Hepatocyte (in vitro differentiated cells): ENCODE data around the gene CFAP73. TPM values are rescaled to one million over a fixed set of nuclear protein-coding genes. Genes with fewer than 3 reads are reported as not detected.

Experiments used
- DNase-seq: peaks from one replicate; pipeline ENCODE4 v3.0.0-alpha.2; 2016; ENCODE audit warnings: low spot score
- H2AFZ ChIP-seq: fragments of 200-600 bp; sonication (generic); 2 replicates; pipeline ENCODE4 v1.6.0; 2016; ENCODE audit warnings: antibody characterized with exemption, mild to moderate bottlenecking
- H3K27ac ChIP-seq: fragments of 200-600 bp; sonication (generic); 2 replicates; pipeline ENCODE4 v1.5.1; 2016; ENCODE audit warnings: mild to moderate bottlenecking
- H3K27me3 ChIP-seq: fragments of 200-600 bp; sonication (generic); 2 replicates; pipeline ENCODE4 v1.6.1; 2016
- H3K36me3 ChIP-seq: fragments of 200-600 bp; sonication (generic); replicated peaks from 2 replicates; pipeline ENCODE4 v1.5.1; 2016; ENCODE audit warnings: low read depth; ENCODE audit not compliant: insufficient read depth
- H3K4me1 ChIP-seq: fragments of 200-600 bp; sonication (generic); 2 replicates; pipeline ENCODE4 v1.5.1; 2016; ENCODE audit warnings: mild to moderate bottlenecking, moderate library complexity; ENCODE audit not compliant: insufficient read depth
- H3K4me2 ChIP-seq: fragments of 200-600 bp; sonication (generic); 2 replicates; pipeline ENCODE4 v1.6.0; 2016
- H3K4me3 ChIP-seq: fragments of 200-600 bp; sonication (generic); 2 replicates; pipeline ENCODE4 v1.5.1; 2016; ENCODE audit warnings: mild to moderate bottlenecking
- H3K79me2 ChIP-seq: fragments of 200-600 bp; sonication (generic); 2 replicates; pipeline ENCODE4 v1.6.0; 2017; ENCODE audit warnings: mild to moderate bottlenecking
- H3K9me2 ChIP-seq: fragments of 200-600 bp; sonication (generic); replicated peaks from 2 replicates; pipeline ENCODE4 v1.6.0; 2017; ENCODE audit warnings: mild to moderate bottlenecking; ENCODE audit not compliant: insufficient read depth
- H3K9me3 ChIP-seq: fragments of 200-600 bp; sonication (generic); 2 replicates; pipeline ENCODE4 v1.5.1; 2016; ENCODE audit warnings: low read depth, mild to moderate bottlenecking
- H4K20me1 ChIP-seq: fragments of 200-600 bp; sonication (generic); 2 replicates; pipeline ENCODE4 v1.6.0; 2016; ENCODE audit warnings: mild to moderate bottlenecking; ENCODE audit not compliant: insufficient read depth, poor library complexity, severe bottlenecking
- EZH2 ChIP-seq: fragments of 200-600 bp; sonication (generic); IDR thresholded peaks from 2 replicates; pipeline ENCODE4 v1.6.1; 2016; ENCODE audit warnings: antibody characterized with exemption, mild to moderate bottlenecking, borderline replicate concordance
- EZH2phosphoT487 ChIP-seq: fragments of 200-600 bp; sonication (generic); IDR thresholded peaks from one replicate; pipeline ENCODE4 v1.6.1; 2018; ENCODE audit warnings: antibody characterized with exemption, mild to moderate bottlenecking, low read depth, moderate library complexity; ENCODE audit not compliant: unreplicated experiment, severe bottlenecking
- WGBS: methylation state at CpG from one replicate; pipeline ENCODE4 v1.1.6; 2016; ENCODE audit warnings: low lambda C conversion rate; ENCODE audit errors: missing lambda C conversion rate; 5-methylcytosine and 5-hydroxymethylcytosine counted together
- polyA plus RNA-seq: library from polyadenylated mRNA; unstranded; fragments of >200 nt; fragmentation: Nextera tagmentation; extraction: Ambion mirVana; gene quantifications from 2 replicates; pipeline ENCODE4 v1.2.1, GENCODE V29; 2016
- total RNA-seq: library from RNA; depleted of rRNA; stranded (reverse); fragments of >200 nt; gene quantifications from 2 replicates; pipeline ENCODE4 v1.2.3, GENCODE V29; 2014
- TF ChIP-seq, protein P1 (sequence below): fragments of 200-600 bp; sonication (generic); IDR thresholded peaks from 2 replicates; pipeline ENCODE4 v1.5.1; 2016; ENCODE audit warnings: antibody characterized with exemption, mild to moderate bottlenecking; ENCODE audit not compliant: poor library complexity

Gene CFAP73
- total and polyA plus RNA-seq, 2 experiments from 2014 or later: not detected

DNA sequence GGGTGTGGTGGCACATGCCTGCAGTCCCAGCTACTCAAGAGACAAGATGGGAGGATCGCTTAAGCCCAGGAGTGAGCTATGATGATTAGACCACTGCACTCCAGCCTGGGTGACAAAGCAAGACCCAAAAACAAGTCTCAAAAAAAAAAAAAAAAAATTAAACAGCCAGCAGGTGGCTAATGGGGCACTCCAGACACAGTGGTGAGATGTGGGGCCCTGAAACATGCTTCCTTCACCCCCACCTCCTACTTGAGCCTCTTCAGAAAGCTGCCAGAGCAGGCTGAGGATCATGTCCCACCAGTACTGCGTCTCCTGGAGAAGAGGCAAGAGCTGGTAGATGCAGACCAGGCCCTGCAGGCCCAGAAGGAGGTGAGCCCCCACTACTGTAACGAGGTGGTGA is 2.1 kb downstream of the CFAP73 start:
- WGBS: 85% methylated on average over 3 of the region's 3 CpGs
- Histone ChIP-seq H3K4me1 (peaks cover 15% of the 10 kb centered on the region), H3K9me2 (no peaks in the 10 kb centered on the region), H3K27ac (no peak overlapping the region), H3K4me2 (no peak overlapping the region), H3K36me3 (no peaks in the 10 kb centered on the region), H3K4me3 (no peak overlapping the region), H3K9me3 (no peaks in the 10 kb centered on the region), H3K79me2 (no peaks in the 10 kb centered on the region), H4K20me1 (no peaks in the 10 kb centered on the region), H2AFZ (no peak overlapping the region), H3K27me3 (peaks cover 49% of the 10 kb centered on the region)
- TF ChIP-seq EZH2phosphoT487 (no peak), EZH2 (no peak)
- TF ChIP-seq, protein P1, sequence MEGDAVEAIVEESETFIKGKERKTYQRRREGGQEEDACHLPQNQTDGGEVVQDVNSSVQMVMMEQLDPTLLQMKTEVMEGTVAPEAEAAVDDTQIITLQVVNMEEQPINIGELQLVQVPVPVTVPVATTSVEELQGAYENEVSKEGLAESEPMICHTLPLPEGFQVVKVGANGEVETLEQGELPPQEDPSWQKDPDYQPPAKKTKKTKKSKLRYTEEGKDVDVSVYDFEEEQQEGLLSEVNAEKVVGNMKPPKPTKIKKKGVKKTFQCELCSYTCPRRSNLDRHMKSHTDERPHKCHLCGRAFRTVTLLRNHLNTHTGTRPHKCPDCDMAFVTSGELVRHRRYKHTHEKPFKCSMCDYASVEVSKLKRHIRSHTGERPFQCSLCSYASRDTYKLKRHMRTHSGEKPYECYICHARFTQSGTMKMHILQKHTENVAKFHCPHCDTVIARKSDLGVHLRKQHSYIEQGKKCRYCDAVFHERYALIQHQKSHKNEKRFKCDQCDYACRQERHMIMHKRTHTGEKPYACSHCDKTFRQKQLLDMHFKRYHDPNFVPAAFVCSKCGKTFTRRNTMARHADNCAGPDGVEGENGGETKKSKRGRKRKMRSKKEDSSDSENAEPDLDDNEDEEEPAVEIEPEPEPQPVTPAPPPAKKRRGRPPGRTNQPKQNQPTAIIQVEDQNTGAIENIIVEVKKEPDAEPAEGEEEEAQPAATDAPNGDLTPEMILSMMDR: no peak
- no peak for DNase-seq

DNA sequence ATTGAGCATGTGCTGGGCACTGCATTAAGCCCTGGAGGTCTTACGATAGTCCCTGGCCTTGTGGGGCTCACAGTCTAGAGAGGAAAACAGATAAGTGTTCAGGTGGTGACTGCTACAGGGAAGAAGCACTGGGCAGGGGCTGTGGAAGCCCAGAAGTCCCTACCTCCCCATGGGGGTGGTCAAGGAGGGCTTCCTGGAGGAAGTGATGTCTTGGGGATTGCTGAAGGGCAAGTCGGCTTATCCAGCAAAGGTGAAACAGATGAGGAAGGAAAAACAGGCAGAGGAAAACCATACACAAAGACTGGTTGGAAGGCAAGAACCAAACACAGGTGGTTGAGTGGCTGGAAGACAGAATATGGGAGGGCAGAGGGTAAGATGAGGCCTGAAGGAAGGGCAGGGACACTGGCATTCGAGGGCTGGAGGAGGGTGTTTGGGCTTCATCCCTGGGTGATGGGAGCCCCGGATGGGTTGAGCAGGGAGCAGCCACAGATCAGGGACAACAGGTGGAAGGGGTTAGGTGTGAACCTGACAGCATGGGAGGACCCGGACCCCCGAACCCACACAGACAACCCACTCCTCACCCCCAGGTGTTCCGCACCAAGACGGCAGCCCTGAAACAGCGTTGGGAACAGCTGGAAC is 2.8 kb downstream of the CFAP73 start:
- H3K4me2 ChIP-seq: peak overlapping the region; percentile 99
- no peak overlapping the region for H2AFZ ChIP-seq
- no peak for TF ChIP-seq EZH2phosphoT487
- TF ChIP-seq EZH2: no peak
- TF ChIP-seq, protein P1: no peak
- H3K9me3 ChIP-seq: no peaks in the 10 kb centered on the region
- 36% methylated on average over 9 of the region's 9 CpGs for WGBS
- H3K9me2 ChIP-seq: no peaks in the 10 kb centered on the region
- H3K27ac ChIP-seq: no peak overlapping the region
- peaks cover 15% of the 10 kb centered on the region for H3K4me1 ChIP-seq
- peaks cover 49% of the 10 kb centered on the region for H3K27me3 ChIP-seq
- no peak for DNase-seq
- no peaks in the 10 kb centered on the region for H3K36me3 ChIP-seq
- no peak overlapping the region for H3K4me3 ChIP-seq
- H3K79me2 ChIP-seq: no peaks in the 10 kb centered on the region
- H4K20me1 ChIP-seq: no peaks in the 10 kb centered on the region

DNA sequence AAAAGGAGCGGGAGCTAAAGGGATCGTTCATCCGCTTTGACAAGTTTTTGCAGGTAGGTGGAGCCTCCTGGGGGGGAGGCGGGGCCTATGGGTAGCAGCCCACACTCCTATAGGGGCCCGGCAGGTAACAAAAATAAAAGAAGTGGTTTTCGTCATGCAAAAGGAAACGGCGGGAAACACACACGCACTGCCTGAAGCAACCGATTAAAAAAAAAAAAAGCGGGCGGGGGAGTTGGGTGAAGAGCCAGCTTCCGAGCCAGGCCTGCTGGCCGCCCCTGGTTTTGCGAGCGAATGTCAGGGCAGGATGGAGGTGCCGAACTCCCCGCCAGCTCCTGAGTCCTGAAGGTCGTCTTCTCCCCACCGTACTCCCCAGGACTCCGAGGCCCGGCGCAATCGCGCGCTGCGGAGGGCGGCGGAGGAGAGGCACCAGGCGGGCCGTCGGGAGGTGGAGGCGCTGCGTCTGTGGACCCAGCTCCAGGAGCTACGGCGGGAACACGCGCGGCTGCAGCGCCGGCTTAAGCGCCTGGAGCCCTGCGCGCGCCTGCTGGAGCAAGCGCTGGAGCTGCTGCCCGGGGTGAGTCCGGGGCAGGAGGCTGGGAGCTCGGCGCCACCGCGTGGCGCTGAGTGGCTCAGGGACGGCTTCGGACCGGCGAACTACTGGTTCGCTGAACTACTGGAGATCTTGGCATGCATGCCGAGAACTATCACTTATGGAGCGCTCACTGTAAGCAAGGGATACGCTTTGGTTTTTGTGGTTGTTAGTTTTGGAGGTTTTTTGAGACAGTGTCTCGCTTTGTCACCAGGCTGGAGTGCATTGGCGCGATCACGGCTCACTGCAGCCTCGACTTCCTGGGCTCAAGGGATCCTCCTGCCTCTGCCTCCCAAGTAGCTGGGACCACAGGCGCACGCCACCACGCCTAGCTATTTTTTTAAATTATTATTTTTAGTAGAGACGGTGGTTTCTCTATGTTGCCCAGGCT is 3.6 kb downstream of the CFAP73 start:
- H3K27ac ChIP-seq: no peak overlapping the region
- H3K79me2 ChIP-seq: no peaks in the 10 kb centered on the region
- H3K36me3 ChIP-seq: no peaks in the 10 kb centered on the region
- H2AFZ ChIP-seq: peak overlapping the region; percentile 31
- no peaks in the 10 kb centered on the region for H3K9me3 ChIP-seq
- H4K20me1 ChIP-seq: no peaks in the 10 kb centered on the region
- peak; percentile 83 for DNase-seq
- WGBS: 10% methylated on average over 69 of the region's 70 CpGs
- no peak overlapping the region for H3K4me3 ChIP-seq
- peak overlapping the region; percentile 99 for H3K4me2 ChIP-seq
- TF ChIP-seq EZH2phosphoT487: no peak
- TF ChIP-seq, protein P1: peak; percentile 52
- H3K9me2 ChIP-seq: no peaks in the 10 kb centered on the region
- H3K27me3 ChIP-seq: peaks cover 49% of the 10 kb centered on the region
- peaks cover 15% of the 10 kb centered on the region for H3K4me1 ChIP-seq
